Skeletal muscle tissue (tissue), 4 donors: ENCODE measurements around the gene UBE2E3. TPM values are rescaled to one million over a fixed set of nuclear protein-coding genes. Genes with fewer than 3 reads are reported as not detected.
"Not testable (repeated sequence)": the region's sequence is repeated elsewhere in the genome, so short reads cannot be mapped to it uniquely, and the experiment has no call there.

Source experiments
- H3K27ac ChIP-seq: one replicate; pipeline ENCODE4 v1.7.0; 2013; ENCODE audit warnings: mild to moderate bottlenecking, low read depth, low read length, inconsistent platforms
- H3K27me3 ChIP-seq, 3 donors: one replicate each; pipeline ENCODE4 v1.7.0; 2013; ENCODE audit warnings: low read length in 3 of 3; ENCODE audit not compliant: control insufficient read depth in 3 of 3, insufficient read depth in 3 of 3
- H3K36me3 ChIP-seq, 3 donors: one replicate each; pipeline ENCODE4 v1.7.0; 2013; ENCODE audit warnings: low read length in 3 of 3; ENCODE audit not compliant: control insufficient read depth in 3 of 3, insufficient read depth in 3 of 3
- H3K4me1 ChIP-seq, 3 donors: one replicate each; pipeline ENCODE4 v1.7.0; 2013; ENCODE audit warnings: low read length in 3 of 3, mild to moderate bottlenecking in 3 of 3; ENCODE audit not compliant: control insufficient read depth in 3 of 3, insufficient read depth in 3 of 3
- H3K4me3 ChIP-seq, 3 donors: one replicate each; pipeline ENCODE4 v1.7.0; 2013; ENCODE audit warnings: low read length in 3 of 3
- H3K9ac ChIP-seq, 3 donors: one replicate each; pipeline ENCODE4 v1.7.0; 2013; ENCODE audit warnings: low read length in 3 of 3, mild to moderate bottlenecking in 3 of 3, moderate library complexity in 2 of 3, low read depth in 1 of 3
- H3K9me3 ChIP-seq, 3 donors: one replicate each; pipeline ENCODE4 v1.7.0; 2013; ENCODE audit warnings: low read length in 3 of 3; ENCODE audit not compliant: control insufficient read depth in 3 of 3
- total RNA-seq: library from RNA; depleted of rRNA; stranded (reverse); fragments of >200 nt; gene quantifications from one replicate; pipeline ENCODE4 v1.2.3, GENCODE V29; 2014
- donor health status: Osteomylitis.

Gene UBE2E3
- 108 TPM for total RNA-seq

DNA sequence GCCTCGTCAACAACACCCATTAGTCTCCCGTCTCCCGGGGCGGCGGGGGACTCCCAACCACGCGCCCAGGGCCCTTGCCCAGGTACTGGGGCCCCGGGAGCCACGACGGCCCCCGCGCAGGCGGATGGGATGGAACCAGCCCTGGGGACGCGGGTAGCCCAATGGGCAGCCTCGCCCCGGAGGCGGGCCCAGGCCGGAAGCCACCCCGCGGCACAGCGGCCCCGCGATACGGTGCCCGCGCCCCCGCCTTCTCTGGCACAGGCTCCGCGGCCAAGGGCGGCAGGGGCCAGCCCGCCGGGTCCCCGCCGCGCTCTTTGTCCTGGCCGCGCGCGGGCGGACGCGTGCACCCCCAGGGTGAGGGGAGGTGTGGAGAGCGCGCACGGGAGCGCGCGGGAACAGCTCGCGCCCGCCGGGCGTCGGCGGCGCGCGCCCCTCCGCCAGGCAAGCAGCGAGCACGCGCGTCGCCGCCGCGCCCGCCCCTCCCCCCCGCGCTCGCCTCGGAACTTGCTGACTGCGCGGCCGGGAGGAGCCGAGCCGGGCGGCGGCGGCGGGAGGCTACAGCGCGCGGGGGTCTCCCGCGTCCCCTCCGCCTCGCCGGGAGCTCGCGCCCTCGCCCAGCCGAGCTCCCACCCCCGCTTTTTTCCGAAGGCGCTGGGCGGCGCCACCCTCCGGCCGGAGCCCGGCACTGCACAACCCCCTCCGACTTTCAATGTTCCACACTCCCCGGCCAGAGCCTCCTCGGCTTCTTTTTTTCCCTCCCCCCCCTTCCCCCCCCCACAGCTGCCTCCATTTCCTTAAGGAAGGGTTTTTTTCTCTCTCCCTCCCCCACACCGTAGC is at the start of gene UBE2E3:
UBE2E3 (plus strand) TSS at position 500 of the 837 bp plus-strand sequence. CDS start 1,438 bp downstream, outside the sequence.
- Histone ChIP-seq H3K27ac (peak within 1 kb of the TSS; percentile 80), H3K36me3 (peaks cover 0 to 5% (median 0%) of the 10 kb centered on the region in 3 donors), H3K9ac (peak within 1 kb of the TSS; percentile 63 to 86 (median 85)), H3K9me3 (no peaks in the 10 kb centered on the region), H3K4me3 (peak within 1 kb of the TSS; percentile 63 to 88 (median 77)), H3K27me3 (no peaks in the 10 kb centered on the region), H3K4me1 (peaks cover 12 to 32% (median 14%) of the 10 kb centered on the region in 3 donors)

DNA sequence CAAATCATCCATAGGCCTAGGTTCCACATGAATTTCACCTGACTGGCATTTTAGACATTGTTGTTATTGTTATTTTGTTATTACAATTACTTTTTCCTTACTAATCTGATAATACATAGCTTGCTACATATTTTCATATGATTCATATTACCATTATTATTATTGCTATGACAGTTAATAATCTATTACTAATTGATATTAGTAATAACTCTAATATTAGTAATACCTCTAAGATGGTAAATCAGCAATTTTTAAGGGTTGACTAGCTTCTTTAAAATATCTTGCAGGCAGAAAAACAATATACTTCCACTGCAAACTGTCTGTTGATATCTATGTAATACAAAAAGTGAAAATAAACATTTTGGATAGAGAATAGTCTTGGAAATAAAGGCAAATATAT is 48.6 kb upstream of the UBE2E3 start:
- Histone ChIP-seq H3K9me3 (no peaks in the 10 kb centered on the region), H3K4me3 (no peak overlapping the region), H3K9ac (no peak overlapping the region), H3K36me3 (no peaks in the 10 kb centered on the region), H3K27me3 (no peaks in the 10 kb centered on the region), H3K4me1 (no peaks in the 10 kb centered on the region), H3K27ac (no peak overlapping the region)

DNA sequence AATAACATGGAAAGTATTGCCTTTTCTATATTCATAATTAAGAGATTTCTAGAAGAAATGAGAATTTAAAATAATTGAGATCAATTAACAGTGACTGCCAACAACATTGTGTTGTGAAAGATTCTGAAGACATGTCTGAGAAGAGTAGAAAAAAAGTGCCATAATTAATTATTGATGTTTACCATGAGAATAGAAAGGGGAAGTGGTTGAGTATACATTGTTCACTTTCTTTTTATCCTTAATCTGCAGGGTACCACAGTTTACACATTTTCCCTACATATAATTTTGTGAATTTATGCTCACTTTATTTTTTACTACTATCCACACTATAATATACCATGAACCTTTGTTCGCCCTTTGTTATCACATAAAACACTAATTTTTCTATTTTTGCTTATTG is 47.1 kb upstream of the UBE2E3 start:
- H3K27me3 ChIP-seq: no peaks in the 10 kb centered on the region

DNA sequence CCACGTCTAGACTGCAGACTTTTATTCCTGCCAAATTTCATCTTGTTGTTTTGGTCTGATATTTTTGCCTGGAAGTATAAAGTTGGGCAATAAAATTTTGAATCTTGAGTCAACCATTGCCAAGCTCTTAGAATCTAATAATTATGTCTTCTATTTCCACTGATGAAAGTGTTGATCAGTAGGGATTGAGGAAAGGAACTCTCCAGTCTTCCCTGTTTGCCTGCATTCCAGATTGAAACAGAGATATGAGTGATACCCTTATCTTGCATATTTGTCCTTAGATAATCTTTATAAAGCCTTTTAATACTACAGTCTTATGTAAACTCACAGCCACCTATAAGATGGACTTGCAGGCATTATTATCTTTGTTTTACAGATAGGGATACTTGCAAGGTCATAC is 45.5 kb upstream of the UBE2E3 start:
- Histone ChIP-seq H3K4me1 (no peaks in the 10 kb centered on the region), H3K27me3 (no peaks in the 10 kb centered on the region), H3K9me3 (no peaks in the 10 kb centered on the region), H3K36me3 (no peaks in the 10 kb centered on the region), H3K9ac (no peak overlapping the region), H3K27ac (no peak overlapping the region), H3K4me3 (no peak overlapping the region)

More for the DNA sequence above, 47.1 kb upstream of the UBE2E3 start:
- H3K27ac ChIP-seq: no peak overlapping the region
- H3K4me3 ChIP-seq: no peak overlapping the region
- no peaks in the 10 kb centered on the region for H3K4me1 ChIP-seq
- H3K9ac ChIP-seq: no peak overlapping the region
- no peaks in the 10 kb centered on the region for H3K9me3 ChIP-seq
- H3K36me3 ChIP-seq: no peaks in the 10 kb centered on the region

DNA sequence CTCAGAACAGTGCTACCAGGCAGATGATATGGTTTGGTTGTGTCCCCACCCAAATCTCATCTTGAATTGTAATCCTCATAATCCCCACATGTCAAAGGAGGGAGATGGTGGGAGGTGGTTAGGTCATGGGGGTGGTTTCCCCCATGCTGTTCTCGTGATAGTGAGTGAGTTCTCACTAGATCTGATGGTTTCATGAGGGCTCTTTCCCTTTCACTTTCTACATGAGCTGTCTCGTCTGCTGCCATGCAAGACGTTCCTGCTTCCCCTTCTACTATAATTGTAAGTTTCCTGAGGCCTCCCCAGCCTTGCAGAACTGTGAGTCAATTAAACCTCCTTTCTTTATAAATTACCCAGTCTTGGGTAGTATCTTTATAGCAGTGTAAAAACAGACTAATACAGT is 42.9 kb upstream of the UBE2E3 start:
- not testable (repeated sequence) for H3K9ac ChIP-seq, H3K9me3 ChIP-seq, H3K27ac ChIP-seq, H3K36me3 ChIP-seq, H3K4me3 ChIP-seq, H3K4me1 ChIP-seq, H3K27me3 ChIP-seq

DNA sequence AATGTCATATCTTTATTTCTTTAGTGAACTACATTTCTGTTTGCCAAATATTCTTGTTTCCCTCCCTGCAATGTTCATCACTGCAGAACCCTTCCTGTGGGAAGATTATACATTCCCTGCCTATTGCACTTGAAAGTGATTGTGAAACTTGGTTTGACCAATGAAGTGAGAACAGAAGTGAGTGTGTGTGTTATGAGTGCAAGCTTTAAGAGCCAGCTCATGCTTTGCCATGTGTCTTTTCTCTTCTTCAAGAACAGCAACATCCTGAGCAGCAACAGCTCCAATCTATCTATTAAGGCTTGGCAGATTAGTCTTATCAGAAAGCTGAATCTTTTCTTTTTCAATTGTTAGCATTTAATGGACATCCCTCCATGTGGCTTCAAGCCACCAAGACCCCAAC is 42.0 kb upstream of the UBE2E3 start:
- Histone ChIP-seq H3K9ac (no peak overlapping the region), H3K36me3 (no peaks in the 10 kb centered on the region), H3K9me3 (no peaks in the 10 kb centered on the region), H3K27ac (no peak overlapping the region), H3K4me1 (no peaks in the 10 kb centered on the region), H3K4me3 (no peak overlapping the region), H3K27me3 (no peaks in the 10 kb centered on the region)

DNA sequence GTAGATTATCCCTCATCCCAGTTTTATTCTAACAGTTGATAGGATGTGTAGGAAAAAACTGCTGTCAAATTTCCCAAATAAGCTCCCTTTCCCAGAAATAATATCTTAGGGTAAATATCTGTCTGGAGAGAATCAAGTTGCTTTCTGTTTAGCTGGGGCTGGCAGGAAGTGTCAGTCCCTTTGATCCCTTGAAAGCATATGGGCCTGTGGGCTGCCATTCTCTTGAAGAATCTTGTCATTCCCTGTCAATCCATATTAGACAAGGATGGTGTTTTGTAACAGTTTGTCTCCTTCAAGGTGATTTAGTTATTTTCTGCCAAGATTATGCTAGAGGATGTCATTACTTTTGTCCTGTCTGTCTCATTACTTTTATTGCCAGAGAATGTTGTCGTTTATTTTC is 37.1 kb upstream of the UBE2E3 start:
- no peaks in the 10 kb centered on the region for H3K4me1 ChIP-seq
- no peaks in the 10 kb centered on the region for H3K27me3 ChIP-seq
- no peak overlapping the region for H3K9ac ChIP-seq
- no peaks in the 10 kb centered on the region for H3K9me3 ChIP-seq
- H3K27ac ChIP-seq: no peak overlapping the region
- H3K4me3 ChIP-seq: no peak overlapping the region
- no peaks in the 10 kb centered on the region for H3K36me3 ChIP-seq

DNA sequence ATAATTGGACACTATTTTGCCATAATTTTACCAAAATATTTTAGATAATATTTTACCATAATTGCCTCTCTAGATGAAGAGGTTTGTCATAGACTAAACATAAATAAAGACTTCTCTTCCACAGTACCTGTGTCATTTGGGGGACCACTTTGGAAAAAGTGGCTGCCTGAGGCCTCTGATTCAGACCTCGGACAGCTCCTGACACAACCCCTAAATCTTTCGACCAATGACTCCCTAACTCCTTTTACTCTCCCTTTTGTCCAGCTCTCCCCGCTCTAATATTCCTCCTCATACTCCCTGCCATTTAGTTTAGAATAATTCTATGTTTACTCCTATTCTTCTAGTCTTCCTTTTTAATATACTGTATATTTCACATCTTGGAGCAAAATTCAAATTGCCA is 36.0 kb upstream of the UBE2E3 start:
- Histone ChIP-seq H3K4me3 (no peak overlapping the region), H3K9ac (no peak overlapping the region), H3K36me3 (no peaks in the 10 kb centered on the region), H3K4me1 (no peaks in the 10 kb centered on the region), H3K27me3 (no peaks in the 10 kb centered on the region), H3K27ac (no peak overlapping the region), H3K9me3 (no peaks in the 10 kb centered on the region)

DNA sequence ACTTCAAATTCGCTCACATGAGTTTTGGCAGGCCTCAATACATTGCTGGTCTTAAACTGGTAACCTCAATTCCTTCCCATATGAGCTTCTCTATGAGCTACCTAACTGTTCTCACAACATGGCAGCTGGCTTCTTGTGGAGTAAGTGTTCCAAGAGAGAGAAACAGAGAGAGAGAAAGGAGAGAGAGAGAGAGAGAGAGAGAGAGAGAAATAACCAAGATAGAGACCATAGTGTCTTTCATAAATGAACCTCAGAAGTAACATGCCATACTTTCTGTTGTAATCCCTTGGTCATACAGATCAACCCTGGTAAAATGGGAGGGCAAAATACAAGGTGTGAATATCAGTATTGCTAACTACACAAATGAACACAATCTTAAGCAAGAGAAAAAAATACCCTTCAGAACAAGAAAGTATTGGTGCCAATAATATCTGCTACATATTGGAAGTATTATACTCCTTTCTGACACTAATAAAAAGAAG is 33.2 kb upstream of the UBE2E3 start:
- Histone ChIP-seq H3K4me3 (no peak overlapping the region), H3K4me1 (no peaks in the 10 kb centered on the region), H3K27ac (no peak overlapping the region), H3K27me3 (peaks cover 0 to 4% (median 0%) of the 10 kb centered on the region in 3 donors), H3K9ac (no peak overlapping the region), H3K9me3 (no peaks in the 10 kb centered on the region), H3K36me3 (no peaks in the 10 kb centered on the region)

DNA sequence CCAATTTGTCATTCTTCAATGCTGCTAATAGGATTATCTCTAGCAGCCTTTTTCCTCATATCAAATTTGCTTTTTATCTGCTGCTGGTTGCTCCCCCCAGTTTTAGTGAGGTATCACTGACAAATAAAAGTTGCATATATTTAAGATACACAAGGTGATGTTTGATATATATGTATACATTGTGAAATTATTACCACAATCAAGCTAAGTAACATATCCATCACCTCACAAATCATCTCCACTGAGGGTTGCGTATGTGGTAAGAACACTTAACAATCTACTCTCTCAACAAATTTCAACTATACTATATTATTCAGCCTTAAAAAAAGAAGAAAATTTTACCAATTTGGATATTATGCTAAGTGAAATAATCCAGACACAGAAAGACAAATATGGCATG is 30.5 kb upstream of the UBE2E3 start:
- Histone ChIP-seq H3K27ac (no peak overlapping the region), H3K36me3 (no peaks in the 10 kb centered on the region), H3K27me3 (peaks cover 0 to 4% (median 0%) of the 10 kb centered on the region in 3 donors), H3K4me3 (no peak overlapping the region), H3K4me1 (no peaks in the 10 kb centered on the region), H3K9ac (no peak overlapping the region), H3K9me3 (no peaks in the 10 kb centered on the region)
